GM12865 (cell line): ENCODE data around the gene FABP2.
A peak's percentile ranks its signal among the peaks of the same experiment; 100 is the strongest.
"Not testable (repeated sequence)": the region's sequence is repeated elsewhere in the genome, so short reads cannot be mapped to it uniquely, and the experiment has no call there.

Experiments
- DNase-seq: peaks from one replicate; pipeline ENCODE4 v3.0.0; 2010; ENCODE audit warnings: low read depth
- H3K4me3 ChIP-seq: 2 replicates; pipeline ENCODE4 v1.5.1; 2011; ENCODE audit warnings: mild to moderate bottlenecking, low read depth, low read length, control low read depth
- CTCF ChIP-seq: IDR thresholded peaks from 2 replicates; pipeline ENCODE4 v1.5.1; 2011; ENCODE audit warnings: low read length, control low read depth, low read depth, inconsistent platforms; ENCODE audit not compliant: insufficient read depth; ENCODE audit errors: missing control alignments

The FABP2 gene

GRCh38 chr4:119286377-119287002 is 35.4 kb downstream of the FABP2 start:
- no peak overlapping the region for H3K4me3 ChIP-seq
- TF ChIP-seq CTCF: peak; percentile 48
- DNase-seq: peak; percentile 66

GRCh38 chr4:119284876-119285780 is 36.8 kb downstream of the FABP2 start:
- H3K4me3 ChIP-seq: peak overlapping the region; percentile 42
- no peak for TF ChIP-seq CTCF
- peak; percentile 18 for DNase-seq

DNA sequence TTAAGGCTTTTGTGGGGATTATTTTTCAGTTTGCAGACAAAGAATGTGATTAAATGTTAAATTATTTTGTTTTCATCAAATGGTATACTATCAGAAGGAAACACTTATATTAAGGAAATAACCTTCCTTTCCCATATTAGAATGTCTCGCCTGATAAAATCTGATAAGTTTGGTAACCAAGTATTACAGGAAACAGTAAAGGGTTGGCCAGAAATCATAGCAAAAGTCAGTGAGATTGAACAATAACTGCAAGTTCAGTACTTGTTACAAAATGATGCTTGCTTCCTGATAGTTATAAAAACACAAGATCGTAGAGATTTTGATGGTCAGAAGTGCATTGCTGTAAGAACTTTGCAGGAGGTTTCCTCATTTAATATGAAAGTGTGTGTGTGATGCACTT is 40.5 kb downstream of the FABP2 start:
- TF ChIP-seq CTCF: no peak
- DNase-seq: no peak
- H3K4me3 ChIP-seq: no peak overlapping the region

DNA sequence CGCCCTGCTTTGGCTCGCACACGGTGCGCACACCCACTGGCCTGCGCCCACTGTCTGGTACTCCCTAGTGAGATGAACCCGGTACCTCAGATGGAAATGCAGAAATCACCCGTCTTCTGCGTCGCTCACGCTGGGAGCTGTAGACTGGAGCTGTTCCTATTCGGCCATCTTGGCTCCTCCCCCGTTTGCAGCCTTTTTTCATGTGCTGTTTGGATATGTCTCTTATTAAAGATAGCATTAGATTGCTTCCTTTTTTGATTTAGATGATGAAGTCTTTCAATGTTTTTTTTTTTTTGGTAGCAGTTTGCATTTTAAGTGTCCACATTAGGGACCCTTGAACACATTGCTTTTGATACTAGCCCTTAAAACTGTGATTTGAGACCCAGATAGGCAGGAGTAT is 42.0 kb downstream of the FABP2 start:
- H3K4me3 ChIP-seq: not testable (repeated sequence)

GRCh38 chr4:119279541-119279940 is 42.4 kb downstream of the FABP2 start:
- not testable (repeated sequence) for H3K4me3 ChIP-seq, DNase-seq

More for the DNA sequence above, 42.0 kb downstream of the FABP2 start:
- not testable (repeated sequence) for DNase-seq

- no peak for DNase-seq
- H3K4me3 ChIP-seq: no peak overlapping the region
- TF ChIP-seq CTCF: no peak
Measured at GRCh38 chr4:119271361-119272085, 50.4 kb downstream of the FABP2 start.

DNA sequence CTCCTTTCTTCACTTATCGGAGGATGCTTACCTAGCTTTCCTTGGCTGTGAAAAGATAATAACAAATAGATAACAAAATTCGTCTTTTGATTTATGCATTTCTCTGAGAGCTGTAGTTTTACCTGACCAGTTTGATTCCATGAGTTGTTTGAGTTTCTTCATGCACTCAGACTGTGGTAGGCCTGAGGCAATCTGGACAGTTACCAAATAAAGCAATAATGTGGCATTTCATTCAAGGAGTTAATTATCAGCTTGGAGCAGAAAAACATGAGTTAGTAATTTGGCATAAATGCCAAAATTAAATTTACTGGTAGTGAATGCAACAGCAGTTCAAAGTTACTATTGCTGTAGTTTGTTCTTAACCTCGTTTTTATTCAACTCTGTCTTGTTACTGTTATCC is 53.5 kb downstream of the FABP2 start:
- TF ChIP-seq CTCF: no peak
- no peak for DNase-seq
- H3K4me3 ChIP-seq: no peak overlapping the region
